HUES64 (cell line): ENCODE results near the gene PRDM11. TPM values are rescaled to one million over a fixed set of nuclear protein-coding genes. Genes with fewer than 3 reads are reported as not detected.

Experiments
- H3K27ac ChIP-seq: 2 replicates; pipeline ENCODE4 v1.7.0; 2013; ENCODE audit warnings: low read depth, low read length, inconsistent platforms
- H3K27me3 ChIP-seq: 2 replicates; pipeline ENCODE4 v1.6.1; 2013; ENCODE audit warnings: mild to moderate bottlenecking, low read length; ENCODE audit not compliant: insufficient read depth
- H3K36me3 ChIP-seq: 2 replicates; pipeline ENCODE4 v1.6.1; 2013; ENCODE audit warnings: mild to moderate bottlenecking, low read length; ENCODE audit not compliant: insufficient read depth
- H3K4me1 ChIP-seq: 2 replicates; pipeline ENCODE4 v1.6.1; 2013; ENCODE audit warnings: mild to moderate bottlenecking, low read length, moderate library complexity; ENCODE audit not compliant: insufficient read depth
- H3K4me3 ChIP-seq: 2 replicates; pipeline ENCODE4 v1.5.1; 2013; ENCODE audit warnings: mild to moderate bottlenecking, low read length, moderate library complexity
- H3K9ac ChIP-seq: 2 replicates; pipeline ENCODE4 v1.6.1; 2013; ENCODE audit warnings: mild to moderate bottlenecking, low read depth, low read length
- H3K9me3 ChIP-seq: 2 replicates; pipeline ENCODE4 v1.6.1; 2013; ENCODE audit warnings: low read depth, low read length; ENCODE audit not compliant: insufficient read depth
- whole genome bisulfite sequencing: fragments of 150-250, 120-280 bp; methylation state at CpG from one replicate; pipeline ENCODE4 v1.1.7; 2013; ENCODE audit warnings: missing lambda C conversion rate; 5-methylcytosine and 5-hydroxymethylcytosine counted together
- polyA plus RNA-seq, 2 experiments: library from polyadenylated mRNA; stranded (reverse); fragments of 50-300 nt; gene quantifications; one replicate each; pipeline ENCODE4 v1.2.3, GENCODE V29; 2013

PRDM11 gene
- 4.7 TPM for polyA plus RNA-seq (2013, experiment 1 of 2)
- 3.3 TPM for polyA plus RNA-seq (2013, experiment 2 of 2)

DNA sequence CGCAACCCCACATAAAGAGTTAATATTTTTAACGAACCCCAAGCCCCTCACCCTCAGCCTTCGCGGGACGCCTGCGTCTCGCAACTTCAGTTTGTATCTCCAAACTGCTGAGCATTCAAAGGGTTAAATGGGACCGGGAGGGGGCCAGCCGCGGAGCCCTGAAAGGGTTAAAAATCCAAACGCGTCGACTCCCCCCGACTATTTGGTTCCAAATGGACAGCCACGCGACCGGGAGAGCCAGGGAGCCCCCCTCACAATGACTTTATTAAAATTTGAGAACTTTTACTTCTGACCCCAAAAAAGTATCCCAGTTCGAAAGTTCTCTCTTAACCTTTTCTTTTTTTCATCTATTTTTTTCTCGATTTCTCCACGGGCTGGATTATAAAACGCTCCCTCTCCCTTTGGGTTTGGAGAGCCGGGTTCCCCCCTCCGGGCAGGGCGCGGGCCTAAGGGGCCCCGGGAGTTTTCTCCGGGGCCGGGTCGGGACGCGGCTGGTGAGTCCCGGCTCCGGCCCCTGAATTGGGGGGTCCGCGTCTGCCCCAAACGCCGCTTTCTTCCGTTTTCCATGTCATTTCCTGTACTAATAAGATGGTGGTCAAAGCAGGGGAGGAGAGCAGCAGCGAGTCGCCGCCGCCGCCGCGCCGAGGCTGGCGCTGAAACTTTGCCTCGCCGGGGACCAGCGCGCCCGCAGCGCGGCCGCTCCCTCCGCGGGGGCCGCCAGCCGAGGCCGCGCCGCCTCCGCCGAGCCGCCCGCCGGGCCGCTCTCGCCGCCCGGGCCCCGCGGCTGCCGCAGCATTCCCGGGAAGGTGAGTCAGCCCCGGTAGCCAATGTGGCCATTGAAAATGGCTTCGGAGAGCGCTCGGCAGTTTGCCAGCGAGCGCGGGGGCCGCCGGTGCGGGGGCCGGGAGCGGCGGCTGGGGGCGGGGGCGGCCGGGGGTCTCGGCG, at the start of gene PRDM11:
Gene PRDM11 (plus strand): TSS at position 568 of the 945 bp plus-strand sequence. CDS start 35,128 bp downstream, outside the sequence.
- Histone ChIP-seq H3K9me3 (no peaks in the 10 kb centered on the region), H3K27ac (peak within 1 kb of the TSS; percentile 88), H3K4me1 (no peaks in the 10 kb centered on the region), H3K4me3 (peak within 1 kb of the TSS; percentile 87), H3K9ac (peak within 1 kb of the TSS; percentile 79), H3K36me3 (no peaks in the 10 kb centered on the region), H3K27me3 (peaks cover 42% of the 10 kb centered on the region)
- under 1% methylated on average over 93 of the region's 93 CpGs for WGBS

DNA sequence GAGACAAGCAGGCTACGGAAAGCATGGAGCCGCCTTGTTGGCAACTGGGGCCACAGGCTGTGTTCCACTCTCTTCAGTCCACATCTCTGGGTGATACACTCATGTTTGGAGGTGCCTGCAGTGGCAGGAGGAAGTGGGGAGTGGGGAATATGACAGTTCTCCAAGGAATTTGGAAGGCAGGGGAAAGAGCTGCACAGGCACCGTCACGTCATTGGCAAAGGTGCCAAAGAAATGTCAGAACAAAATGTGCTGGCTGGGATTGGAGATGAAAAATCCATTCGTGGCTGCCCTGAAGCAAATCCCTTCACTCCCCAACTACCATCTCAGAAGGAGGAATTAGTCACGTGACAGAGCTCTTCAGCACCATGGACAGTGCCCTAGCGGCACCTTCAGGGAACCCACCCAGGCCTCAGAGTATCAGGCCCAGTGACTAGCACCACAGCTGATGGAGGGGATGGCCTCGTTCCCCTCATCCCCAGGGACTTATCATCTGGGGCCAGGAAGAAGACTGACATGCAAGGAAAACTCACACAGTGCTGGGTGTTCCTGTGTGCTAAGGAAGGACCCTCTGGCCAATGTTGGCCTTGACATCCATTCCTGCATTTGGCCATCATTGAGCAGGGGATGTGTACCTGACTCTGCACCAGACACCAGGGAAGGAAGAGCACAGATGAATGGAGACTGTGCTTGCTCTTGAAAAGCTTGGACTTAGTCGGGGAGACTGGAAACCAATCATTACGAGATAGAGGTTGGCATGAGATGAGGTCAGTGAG, 48.5 kb upstream of the PRDM11 start:
- Histone ChIP-seq H3K4me1 (peaks cover under 1% of the 10 kb centered on the region; the same call in 1 of the 2 replicates), H3K27me3 (0 out of 2 replicates have a peak, but pooled peaks cover 4% of the 10 kb centered on the region), H3K36me3 (no peaks in the 10 kb centered on the region), H3K4me3 (no peak overlapping the region), H3K27ac (no peak overlapping the region), H3K9me3 (no peaks in the 10 kb centered on the region), H3K9ac (no peak overlapping the region)
- WGBS = 39% methylated on average over 10 of the region's 10 CpGs

DNA sequence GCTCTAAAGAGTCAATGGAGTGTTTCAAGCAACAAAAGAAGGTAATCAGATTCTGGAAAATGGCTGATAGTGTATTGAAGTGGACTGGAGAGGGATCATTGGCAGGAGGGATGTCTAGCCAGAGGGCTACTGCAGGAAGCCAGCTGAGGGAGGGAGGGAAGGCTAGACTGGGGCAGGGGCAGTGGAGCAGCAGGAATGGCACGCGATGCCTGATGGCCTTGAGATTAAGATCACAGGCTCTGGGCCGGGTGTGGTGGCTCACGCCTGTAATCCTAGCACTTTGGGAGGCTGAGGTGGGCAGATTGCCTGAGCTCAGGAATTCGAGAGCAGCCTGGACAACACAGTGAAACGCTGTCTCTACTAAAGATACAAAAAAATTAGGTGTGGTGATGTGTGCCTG, 47.5 kb upstream of the PRDM11 start:
- Histone ChIP-seq H3K9ac (no peak overlapping the region), H3K4me3 (no peak overlapping the region), H3K27me3 (0 out of 2 replicates have a peak, but pooled peaks cover 4% of the 10 kb centered on the region), H3K27ac (no peak overlapping the region), H3K4me1 (no peaks in the 10 kb centered on the region), H3K9me3 (no peaks in the 10 kb centered on the region), H3K36me3 (no peaks in the 10 kb centered on the region)
- WGBS = 86% methylated on average over 6 of the region's 6 CpGs

DNA sequence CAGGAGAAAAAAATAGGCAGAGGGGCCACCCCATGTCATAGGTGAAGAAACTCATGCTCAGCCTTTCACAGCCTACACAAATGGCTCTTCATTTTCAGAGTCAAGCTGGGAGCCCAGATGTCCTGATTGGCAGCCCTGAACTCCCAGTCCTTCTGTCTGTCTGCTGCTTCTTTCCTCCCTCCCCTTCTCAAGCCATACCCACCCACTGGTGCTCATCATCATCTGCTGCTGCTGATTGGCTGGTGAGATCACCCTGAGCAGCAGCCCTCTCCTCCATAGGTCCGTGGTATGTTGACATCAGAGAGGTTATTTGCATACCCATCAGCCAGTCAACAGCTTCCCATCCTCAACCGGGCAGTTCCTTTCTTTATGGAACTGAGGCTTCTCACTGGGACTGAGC, 46.1 kb upstream of the PRDM11 start:
- Histone ChIP-seq H3K9ac (no peak overlapping the region), H3K4me1 (no peaks in the 10 kb centered on the region), H3K27me3 (0 out of 2 replicates have a peak, but pooled peaks cover 4% of the 10 kb centered on the region), H3K36me3 (no peaks in the 10 kb centered on the region), H3K9me3 (no peaks in the 10 kb centered on the region), H3K4me3 (no peak overlapping the region), H3K27ac (no peak overlapping the region)
- 52% methylated on average over 2 of the region's 2 CpGs for WGBS

DNA sequence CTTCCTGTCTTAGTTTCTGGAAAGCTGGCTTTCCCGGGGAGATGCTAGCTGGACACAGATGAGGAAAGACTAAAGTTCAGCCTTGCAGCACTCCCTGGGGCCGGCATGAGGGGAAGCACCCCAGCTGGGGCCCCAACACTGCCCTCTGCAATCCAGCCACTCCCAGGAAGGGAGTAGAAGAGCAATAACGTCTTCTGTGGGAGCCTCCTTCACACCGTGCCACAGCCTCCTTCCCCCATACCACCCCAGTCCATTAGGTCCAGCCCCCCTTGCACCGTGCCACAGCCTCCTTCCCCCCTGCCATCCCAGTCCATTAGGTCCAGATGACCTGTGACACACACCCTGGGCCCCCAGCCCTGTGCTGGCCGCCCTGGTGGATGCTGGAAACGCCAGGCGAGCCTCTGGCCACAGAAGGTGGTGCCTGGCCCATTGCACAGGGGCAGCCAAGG, 44.1 kb upstream of the PRDM11 start:
- H3K27ac ChIP-seq = no peak overlapping the region
- no peak overlapping the region for H3K9ac ChIP-seq
- H3K27me3 ChIP-seq = no peaks in the 10 kb centered on the region
- no peaks in the 10 kb centered on the region for H3K36me3 ChIP-seq
- H3K4me1 ChIP-seq = no peaks in the 10 kb centered on the region
- H3K4me3 ChIP-seq = no peak overlapping the region
- 76% methylated on average over 8 of the region's 8 CpGs for WGBS
- H3K9me3 ChIP-seq = no peaks in the 10 kb centered on the region

DNA sequence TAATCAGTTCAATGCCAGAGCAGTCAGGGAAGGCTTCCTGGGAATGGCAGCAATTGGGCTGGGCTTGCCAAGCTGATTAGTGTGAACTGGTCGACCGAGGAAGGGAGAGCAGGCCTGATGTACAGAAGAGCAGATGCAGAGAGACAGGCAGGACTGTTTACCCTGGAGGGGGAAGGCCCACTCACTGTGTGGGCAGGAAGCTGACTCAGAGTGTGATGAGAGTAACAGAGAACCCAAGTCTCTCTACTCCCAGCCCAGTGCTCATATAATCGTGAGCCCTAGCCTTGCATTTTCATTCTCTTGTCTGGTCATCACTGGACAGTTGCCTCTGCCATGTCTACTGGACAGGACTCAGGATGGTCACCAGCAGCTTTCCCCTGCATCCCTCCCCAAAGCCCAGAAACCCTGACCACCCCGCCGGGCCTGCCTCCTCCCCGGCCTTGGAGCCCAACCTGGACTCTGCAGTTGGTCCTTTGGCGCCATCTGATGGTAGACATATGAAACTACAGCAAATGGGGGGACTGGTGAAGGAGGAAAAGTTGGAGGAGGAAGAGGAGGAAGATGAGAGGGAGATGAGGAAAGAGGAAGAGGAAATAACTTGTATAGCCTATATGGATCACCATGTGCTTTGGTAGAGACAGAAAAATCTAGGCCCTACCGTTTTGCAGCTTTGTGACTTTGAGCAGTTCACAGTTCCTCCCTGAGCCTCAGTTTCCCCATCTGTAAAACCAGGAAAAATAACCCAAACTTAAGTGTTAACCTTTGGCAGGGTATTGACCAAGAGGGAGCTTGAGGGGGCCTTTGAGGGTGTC, 43.4 kb upstream of the PRDM11 start:
- Histone ChIP-seq H3K9ac (no peak overlapping the region), H3K4me1 (no peaks in the 10 kb centered on the region), H3K9me3 (no peaks in the 10 kb centered on the region), H3K27ac (no peak overlapping the region), H3K36me3 (no peaks in the 10 kb centered on the region), H3K4me3 (no peak overlapping the region), H3K27me3 (no peaks in the 10 kb centered on the region)
- 30% methylated on average over 8 of the region's 8 CpGs for WGBS

DNA sequence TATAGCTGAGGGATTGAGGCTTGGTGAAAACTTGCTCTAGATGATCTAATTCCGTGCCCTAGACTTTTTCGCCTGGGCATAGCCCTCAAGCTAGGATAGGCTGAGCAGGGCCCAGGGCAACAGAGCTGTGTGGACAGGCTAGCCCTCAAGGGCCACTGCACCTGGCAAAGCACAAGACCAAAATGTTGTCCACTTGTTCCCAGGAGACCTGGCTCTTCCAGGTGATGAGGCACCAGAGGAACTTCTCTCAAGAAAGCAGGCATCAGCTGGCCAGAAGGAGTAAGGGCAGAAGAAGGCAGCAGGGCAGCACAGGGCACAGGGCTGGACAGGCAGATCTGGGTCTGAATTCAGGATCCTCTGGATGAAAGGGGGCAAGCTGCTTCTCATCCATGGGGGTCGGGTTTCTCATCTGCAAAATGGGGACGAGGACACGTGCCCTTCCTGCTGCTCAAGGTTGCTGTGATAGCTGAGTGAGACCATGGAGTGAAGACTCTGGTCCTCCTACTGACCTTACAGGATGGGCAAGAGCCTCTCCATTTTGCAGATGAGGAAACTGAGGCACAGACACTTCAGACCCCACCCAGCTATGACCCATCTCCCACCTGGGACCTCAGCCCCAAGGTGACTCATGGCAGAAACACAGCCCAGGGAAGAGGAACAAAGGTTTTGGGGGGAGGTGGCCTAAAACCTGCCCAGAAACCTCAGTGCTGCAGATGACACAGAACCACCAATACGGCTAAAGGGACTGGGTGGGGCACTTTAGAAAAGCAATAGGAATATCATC, 42.2 kb upstream of the PRDM11 start:
- Histone ChIP-seq H3K9me3 (no peaks in the 10 kb centered on the region), H3K4me1 (no peaks in the 10 kb centered on the region), H3K4me3 (no peak overlapping the region), H3K27ac (no peak overlapping the region), H3K9ac (no peak overlapping the region), H3K36me3 (no peaks in the 10 kb centered on the region), H3K27me3 (no peaks in the 10 kb centered on the region)
- 84% methylated on average over 6 of the region's 6 CpGs for WGBS

DNA sequence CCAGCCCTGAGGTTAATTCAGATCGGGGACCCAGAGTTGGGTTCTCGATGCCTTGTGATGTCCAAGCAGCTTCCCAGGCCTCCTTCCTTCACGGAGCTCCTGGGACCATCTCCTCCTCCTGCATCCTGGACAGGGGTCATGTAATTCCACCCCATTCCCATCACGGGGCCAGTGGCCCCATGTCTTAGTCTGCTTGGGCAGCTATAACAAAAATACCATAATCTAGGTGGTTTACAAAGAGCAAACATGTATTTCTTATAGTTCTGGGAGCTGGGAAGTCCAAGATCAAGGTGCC, 41.7 kb upstream of the PRDM11 start:
- Histone ChIP-seq H3K4me1 (no peaks in the 10 kb centered on the region), H3K27ac (no peak overlapping the region), H3K9me3 (no peaks in the 10 kb centered on the region), H3K36me3 (no peaks in the 10 kb centered on the region), H3K9ac (no peak overlapping the region), H3K27me3 (no peaks in the 10 kb centered on the region), H3K4me3 (no peak overlapping the region)
- 90% methylated on average over 4 of the region's 4 CpGs for WGBS

DNA sequence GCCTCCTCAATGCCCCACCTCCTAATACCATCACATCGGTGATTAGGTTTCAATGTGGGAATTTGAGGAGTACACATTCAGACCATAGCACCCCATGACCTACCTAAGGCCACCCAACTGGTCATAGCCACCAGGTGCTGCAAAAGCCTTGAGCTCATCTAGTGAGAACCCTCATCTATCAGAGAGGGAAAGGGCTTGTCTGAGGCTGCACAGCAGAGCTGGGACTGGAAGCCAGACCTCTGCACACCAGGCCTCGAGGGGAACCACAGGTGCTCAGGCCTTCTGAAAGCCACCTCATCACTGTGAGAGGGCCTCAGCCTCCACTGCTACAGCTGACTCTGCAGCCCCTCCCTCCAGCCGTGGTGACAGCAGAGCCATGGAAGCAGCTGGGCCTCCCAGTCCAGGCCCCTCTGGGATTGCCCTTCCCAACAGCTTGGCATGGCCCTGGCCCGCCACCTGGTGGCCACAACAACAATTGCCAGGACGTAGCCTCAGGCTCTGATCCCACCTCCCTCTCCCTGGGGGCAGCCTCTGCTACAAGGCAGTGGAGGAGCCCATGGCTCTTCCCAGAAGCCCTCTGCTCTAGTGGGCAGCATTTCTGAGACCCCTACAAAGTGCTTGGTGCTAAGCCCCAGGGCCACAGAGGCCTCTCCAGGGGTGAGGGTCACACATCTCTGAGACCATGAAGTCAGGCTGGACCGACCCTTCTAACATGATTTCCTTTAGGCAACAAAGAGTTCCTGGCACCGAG, 41.0 kb upstream of the PRDM11 start:
- Histone ChIP-seq H3K9me3 (no peaks in the 10 kb centered on the region), H3K27ac (no peak overlapping the region), H3K4me1 (no peaks in the 10 kb centered on the region), H3K4me3 (no peak overlapping the region), H3K9ac (no peak overlapping the region), H3K36me3 (no peaks in the 10 kb centered on the region), H3K27me3 (no peaks in the 10 kb centered on the region)
- 46% methylated on average over 7 of the region's 7 CpGs for WGBS

DNA sequence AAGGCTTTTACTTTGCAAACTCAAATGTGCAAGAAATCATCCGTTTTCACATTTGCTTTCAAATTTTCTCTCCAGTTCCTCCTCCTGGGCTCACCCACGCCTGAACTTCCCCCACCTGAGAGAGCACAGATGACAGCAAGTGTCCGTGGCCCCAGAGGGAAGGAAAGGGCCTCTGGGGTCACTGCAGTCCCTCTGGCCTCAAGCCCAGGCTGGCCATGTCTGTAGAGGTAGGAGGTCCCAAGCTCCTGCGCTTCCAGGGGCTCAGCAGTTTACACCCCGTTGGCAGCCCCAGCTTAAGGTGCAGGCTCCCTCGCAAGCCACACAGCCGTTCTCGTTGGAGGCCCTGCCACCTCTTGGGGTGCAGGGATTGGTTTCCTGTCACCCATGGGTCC, 40.5 kb upstream of the PRDM11 start:
- 90% methylated on average over 8 of the region's 8 CpGs for WGBS
- Histone ChIP-seq H3K9me3 (no peaks in the 10 kb centered on the region), H3K27me3 (no peaks in the 10 kb centered on the region), H3K4me1 (no peaks in the 10 kb centered on the region), H3K4me3 (no peak overlapping the region), H3K27ac (no peak overlapping the region), H3K9ac (no peak overlapping the region), H3K36me3 (no peaks in the 10 kb centered on the region)
